Endometrial microvascular endothelial cells (primary cell): ENCODE data around the gene KRTAP5-9. TPM values are rescaled to one million over a fixed set of nuclear protein-coding genes. Genes with fewer than 3 reads are reported as not detected.
"Not testable (repeated sequence)": the region's sequence is repeated elsewhere in the genome, so short reads cannot be mapped to it uniquely, and the experiment has no call there.

Experiments
- in situ Hi-C: cut with HindIII; loops from 2 replicates; pipeline ENCODE4 v1.10.0; 2017; ENCODE audit warnings: low sequenced_read_pairs, low pct_unique_long_range_greater_than_20kb; ENCODE audit errors: inconsistent ontology term
- total RNA-seq: library from RNA; depleted of rRNA; stranded (reverse); fragments of >200 nt; gene quantifications from one replicate; pipeline ENCODE4 v1.2.3, GENCODE V29; 2015; ENCODE audit errors: inconsistent ontology term

The KRTAP5-9 gene
- total RNA-seq, 1 donor from 2014 or later = not detected

- in situ Hi-C loops = no loop called here
These were observed 6.8 kb downstream of the KRTAP5-9 start for GRCh38 chr11:71554996-71555395.

- in situ Hi-C loops = no loop called here
These were observed 7.3 kb downstream of the KRTAP5-9 start for GRCh38 chr11:71555508-71555907.

- in situ Hi-C loops = no loop called here
These were observed 7.8 kb downstream of the KRTAP5-9 start for GRCh38 chr11:71556018-71556417.

- in situ Hi-C loops = no loop called here
These were observed 9.0 kb downstream of the KRTAP5-9 start for GRCh38 chr11:71557257-71557656.

GRCh38 chr11:71558996-71559395 lies 10.8 kb downstream of the KRTAP5-9 start:
- in situ Hi-C loops = no loop called here

- in situ Hi-C loops = no loop called here
These were observed 13.9 kb downstream of the KRTAP5-9 start for GRCh38 chr11:71562120-71562519.

GRCh38 chr11:71563406-71563805 lies 15.2 kb downstream of the KRTAP5-9 start:
- in situ Hi-C loops = no loop called here

GRCh38 chr11:71564430-71564829 lies 16.2 kb downstream of the KRTAP5-9 start:
- in situ Hi-C loops = no loop called here

- in situ Hi-C loops = no loop called here
These were observed 17.0 kb downstream of the KRTAP5-9 start, which contains the start of gene KRTAP5-10 for GRCh38 chr11:71565263-71565662. TSS of gene KRTAP5-10 (plus strand) at chr11:71565563. CDS start at chr11:71565588, 25 bp downstream.

- in situ Hi-C loops = no loop called here
These were observed 17.9 kb downstream of the KRTAP5-9 start for GRCh38 chr11:71566081-71566620.

GRCh38 chr11:71566626-71567599 lies 18.7 kb downstream of the KRTAP5-9 start:
- in situ Hi-C loops = not testable (repeated sequence)

GRCh38 chr11:71567633-71568032 lies 19.4 kb downstream of the KRTAP5-9 start:
- in situ Hi-C loops = not testable (repeated sequence)

GRCh38 chr11:71568704-71569349 lies 20.6 kb downstream of the KRTAP5-9 start:
- in situ Hi-C loops = no loop called here

- in situ Hi-C loops = not testable (repeated sequence)
These were observed 23.1 kb downstream of the KRTAP5-9 start for GRCh38 chr11:71571101-71571850.

GRCh38 chr11:71572811-71573210 lies 24.6 kb downstream of the KRTAP5-9 start:
- in situ Hi-C loops = no loop called here

- in situ Hi-C loops = no loop called here
These were observed 26.2 kb downstream of the KRTAP5-9 start for GRCh38 chr11:71574418-71574817.

- in situ Hi-C loops = no loop called here
These were observed 27.7 kb downstream of the KRTAP5-9 start for GRCh38 chr11:71575723-71576424.

GRCh38 chr11:71576688-71577465 lies 28.7 kb downstream of the KRTAP5-9 start:
- in situ Hi-C loops = not testable (repeated sequence)
